GM19397 (cell line): ENCODE measurements around the gene C2CD4D.

Experiments used
- ATAC-seq: cut with Tn5 transposase; IDR thresholded peaks from one replicate; pipeline ENCODE4 v1.9.1; 2021; ENCODE audit warnings: mild to moderate bottlenecking, moderate library complexity; ENCODE audit not compliant: unreplicated experiment

C2CD4D gene

GRCh38 chr1:151815716-151816327, 23.8 kb downstream of the C2CD4D start:
- ATAC-seq, result no peak

- no peak for ATAC-seq
These were observed 24.6 kb downstream of the C2CD4D start for GRCh38 chr1:151814971-151815545.

GRCh38 chr1:151814426-151814825, 25.2 kb downstream of the C2CD4D start:
- no peak for ATAC-seq

- no peak for ATAC-seq
These were observed 26.2 kb downstream of the C2CD4D start for GRCh38 chr1:151813271-151813977.

GRCh38 chr1:151811181-151811580, 28.4 kb downstream of the C2CD4D start:
- no peak for ATAC-seq

- ATAC-seq, result no peak
These were observed 29.5 kb downstream of the C2CD4D start for GRCh38 chr1:151809985-151810556.

GRCh38 chr1:151809290-151809984, 30.2 kb downstream of the C2CD4D start:
- ATAC-seq, result no peak

- no peak for ATAC-seq
These were observed 31.9 kb downstream of the C2CD4D start for GRCh38 chr1:151807766-151808165.

- no peak for ATAC-seq
These were observed 32.5 kb downstream of the C2CD4D start for GRCh38 chr1:151807131-151807530.

GRCh38 chr1:151806170-151806569, 33.5 kb downstream of the C2CD4D start:
- no peak for ATAC-seq

GRCh38 chr1:151805066-151805820, 34.4 kb downstream of the C2CD4D start, which contains the start of gene LINGO4:
TSS of gene LINGO4 (minus strand) at chr1:151805419. CDS start at chr1:151802704, 2,715 bp downstream.
- no peak for ATAC-seq

- ATAC-seq, result no peak
These were observed 35.7 kb downstream of the C2CD4D start for GRCh38 chr1:151803915-151804314.

GRCh38 chr1:151803164-151803563, 36.5 kb downstream of the C2CD4D start:
- ATAC-seq, result no peak

- no peak for ATAC-seq
These were observed 37.2 kb downstream of the C2CD4D start for GRCh38 chr1:151802372-151802771.

- no peak for ATAC-seq
These were observed 37.8 kb downstream of the C2CD4D start for GRCh38 chr1:151801846-151802245.

- ATAC-seq, result no peak
These were observed 38.3 kb downstream of the C2CD4D start for GRCh38 chr1:151801310-151801820.

- no peak for ATAC-seq
These were observed 38.8 kb downstream of the C2CD4D start for GRCh38 chr1:151800830-151801229.

- no peak for ATAC-seq
These were observed 40.2 kb downstream of the C2CD4D start for GRCh38 chr1:151799179-151800022.

- ATAC-seq, result no peak
These were observed 41.0 kb downstream of the C2CD4D start for GRCh38 chr1:151798571-151798970.
